ENCODE data around the gene MC4R. TPM values are rescaled to one million over a fixed set of nuclear protein-coding genes. Genes with fewer than 3 reads are reported as not detected.

Gene MC4R
- total RNA-seq, 1 donor from 2014 or later, result not detected

- no peak overlapping the region for H3K4me3 Mint-ChIP-seq (ENCODE audit: unreplicated experiment)
- TF ChIP-seq CTCF (IDR thresholded peaks at IDR 0.05), result no peak
- no peaks in the 10 kb centered on the region for H3K36me3 Mint-ChIP-seq (ENCODE audit: low read depth)
- H3K4me1 Mint-ChIP-seq (ENCODE audit: low read depth), result no peaks in the 10 kb centered on the region
- H3K27ac Mint-ChIP-seq (ENCODE audit: unreplicated experiment), result no peak overlapping the region
- no peak for DNase-seq (ENCODE audit: low spot score)
- peaks cover 9% of the 10 kb centered on the region for H3K9me3 Mint-ChIP-seq (ENCODE audit: low read depth)
- peaks cover 24% of the 10 kb centered on the region for H3K27me3 Mint-ChIP-seq (ENCODE audit: low read depth)
Observed at GRCh38 chr18:60331890-60332289, 40.7 kb downstream of the MC4R start.

GRCh38 chr18:60329131-60329530, 43.4 kb downstream of the MC4R start:
- H3K27ac Mint-ChIP-seq (ENCODE audit: unreplicated experiment), result no peak overlapping the region
- H3K4me3 Mint-ChIP-seq (ENCODE audit: unreplicated experiment), result no peak overlapping the region
- no peaks in the 10 kb centered on the region for H3K36me3 Mint-ChIP-seq (ENCODE audit: low read depth)
- peaks cover 15% of the 10 kb centered on the region for H3K27me3 Mint-ChIP-seq (ENCODE audit: low read depth)
- H3K9me3 Mint-ChIP-seq (ENCODE audit: low read depth), result peaks cover 3% of the 10 kb centered on the region
- no peaks in the 10 kb centered on the region for H3K4me1 Mint-ChIP-seq (ENCODE audit: low read depth)
- DNase-seq (ENCODE audit: low spot score), result no peak
- TF ChIP-seq CTCF (IDR thresholded peaks at IDR 0.05), result no peak

- Mint-ChIP-seq H3K4me3 (ENCODE audit: unreplicated experiment) (no peak overlapping the region), H3K36me3 (ENCODE audit: low read depth) (no peaks in the 10 kb centered on the region), H3K27ac (ENCODE audit: unreplicated experiment) (no peak overlapping the region), H3K27me3 (ENCODE audit: low read depth) (peaks cover 4% of the 10 kb centered on the region), H3K4me1 (ENCODE audit: low read depth) (no peaks in the 10 kb centered on the region), H3K9me3 (ENCODE audit: low read depth) (no peaks in the 10 kb centered on the region)
- no peak for TF ChIP-seq CTCF (IDR thresholded peaks at IDR 0.05)
- no peak for DNase-seq (ENCODE audit: low spot score)
Observed at GRCh38 chr18:60327880-60328279, 44.7 kb downstream of the MC4R start.

GRCh38 chr18:60322591-60322990, 50.0 kb downstream of the MC4R start:
- H3K27ac Mint-ChIP-seq (ENCODE audit: unreplicated experiment), result no peak overlapping the region
- peaks cover 13% of the 10 kb centered on the region for H3K27me3 Mint-ChIP-seq (ENCODE audit: low read depth)

More at GRCh38 chr18:60322591-60322990, 50.0 kb downstream of the MC4R start:
- TF ChIP-seq CTCF (IDR thresholded peaks at IDR 0.05), result no peak
- Mint-ChIP-seq H3K36me3 (ENCODE audit: low read depth) (no peaks in the 10 kb centered on the region), H3K4me1 (ENCODE audit: low read depth) (no peaks in the 10 kb centered on the region), H3K9me3 (ENCODE audit: low read depth) (peaks cover 8% of the 10 kb centered on the region), H3K4me3 (ENCODE audit: unreplicated experiment) (no peak overlapping the region)
- no peak for DNase-seq (ENCODE audit: low spot score)
